Measurements from ENCODE around the gene UMPS.

DNA sequence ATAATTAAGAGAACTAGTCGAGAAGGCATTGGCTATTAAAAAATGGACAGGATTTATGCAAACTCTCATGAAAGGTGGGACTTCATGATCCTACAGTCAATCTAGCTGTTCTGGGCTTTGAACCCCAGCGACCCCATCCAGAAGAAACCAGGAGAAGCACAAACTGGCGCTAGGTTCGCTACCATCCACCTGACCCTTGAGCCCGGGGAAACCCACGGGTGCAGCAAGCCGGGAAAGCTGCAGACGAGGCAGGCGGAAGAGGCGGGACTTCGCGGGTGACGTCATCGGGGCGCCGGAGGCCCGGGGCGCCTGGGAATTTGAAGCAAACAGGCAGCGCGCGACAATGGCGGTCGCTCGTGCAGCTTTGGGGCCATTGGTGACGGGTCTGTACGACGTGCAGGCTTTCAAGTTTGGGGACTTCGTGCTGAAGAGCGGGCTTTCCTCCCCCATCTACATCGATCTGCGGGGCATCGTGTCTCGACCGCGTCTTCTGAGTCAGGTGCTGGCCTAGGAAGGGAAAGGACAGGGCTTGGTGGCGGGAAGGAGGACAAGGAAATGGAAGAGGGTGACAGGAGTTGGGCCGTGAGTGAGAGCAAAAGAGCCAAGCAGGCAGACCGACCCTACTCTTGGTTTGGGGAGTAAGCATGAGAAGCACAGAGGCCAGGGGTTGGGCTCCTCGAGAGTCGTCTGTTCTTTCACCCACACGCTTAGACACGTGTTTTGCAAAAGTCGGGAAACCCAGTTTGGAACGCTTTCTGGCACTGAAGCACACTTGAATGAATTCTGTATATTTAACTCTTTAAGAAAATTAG, at the start of gene UMPS:
- TF ChIP-seq EZH2 (IDR thresholded peaks at IDR 0.05; ENCODE audit: low read depth) = no peak
- TF ChIP-seq, protein P1, sequence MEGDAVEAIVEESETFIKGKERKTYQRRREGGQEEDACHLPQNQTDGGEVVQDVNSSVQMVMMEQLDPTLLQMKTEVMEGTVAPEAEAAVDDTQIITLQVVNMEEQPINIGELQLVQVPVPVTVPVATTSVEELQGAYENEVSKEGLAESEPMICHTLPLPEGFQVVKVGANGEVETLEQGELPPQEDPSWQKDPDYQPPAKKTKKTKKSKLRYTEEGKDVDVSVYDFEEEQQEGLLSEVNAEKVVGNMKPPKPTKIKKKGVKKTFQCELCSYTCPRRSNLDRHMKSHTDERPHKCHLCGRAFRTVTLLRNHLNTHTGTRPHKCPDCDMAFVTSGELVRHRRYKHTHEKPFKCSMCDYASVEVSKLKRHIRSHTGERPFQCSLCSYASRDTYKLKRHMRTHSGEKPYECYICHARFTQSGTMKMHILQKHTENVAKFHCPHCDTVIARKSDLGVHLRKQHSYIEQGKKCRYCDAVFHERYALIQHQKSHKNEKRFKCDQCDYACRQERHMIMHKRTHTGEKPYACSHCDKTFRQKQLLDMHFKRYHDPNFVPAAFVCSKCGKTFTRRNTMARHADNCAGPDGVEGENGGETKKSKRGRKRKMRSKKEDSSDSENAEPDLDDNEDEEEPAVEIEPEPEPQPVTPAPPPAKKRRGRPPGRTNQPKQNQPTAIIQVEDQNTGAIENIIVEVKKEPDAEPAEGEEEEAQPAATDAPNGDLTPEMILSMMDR (conservative IDR thresholded peaks at IDR 0.05) = no peak

Measured in PC-9 (cell line).